A549 (cell line): ENCODE results near the gene FOSL2. TPM values are rescaled to one million over a fixed set of nuclear protein-coding genes. Genes with fewer than 3 reads are reported as not detected.

Experiments
- ATOH8 ChIP-seq: fragments of 250-450 bp; sonication (Bioruptor Pico); IDR thresholded peaks from 2 replicates; pipeline ENCODE4 v1.5.0; 2020; ENCODE audit warnings: low read depth, mild to moderate bottlenecking, moderate library complexity
- BCL3 ChIP-seq: fragments of >200 bp; sonication (Bioruptor Twin); formaldehyde crosslinking; IDR thresholded peaks from 3 replicates; pipeline ENCODE4 v1.6.1; 2016
- CEBPB ChIP-seq, 2 experiments: fragments of >200 bp in 1 of 2; sonication (Bioruptor Twin) in 1 of 2; formaldehyde crosslinking in 1 of 2; IDR thresholded peaks; 2 replicates each; pipeline ENCODE4 v1.6.1; 2012 to 2016
- CHD4 ChIP-seq: fragments of 200-600 bp; sonication (generic); IDR thresholded peaks from 2 replicates; pipeline ENCODE4 v1.6.1; 2016; ENCODE audit warnings: antibody characterized with exemption, mild to moderate bottlenecking, borderline replicate concordance
- ELK1 ChIP-seq: fragments of 150-350 bp; IDR thresholded peaks from 2 replicates; pipeline ENCODE4 v1.6.1; 2014; ENCODE audit warnings: low read depth, mild to moderate bottlenecking, low read length
- EP300 ChIP-seq, 2 experiments: fragments of >200 bp; sonication (Bioruptor Twin); formaldehyde crosslinking; IDR thresholded peaks; 2 replicates in 1 of 2; 3 replicates in 1 of 2; pipeline ENCODE4 v1.6.1; 2016 to 2017
- ESRRA ChIP-seq: fragments of 150-350 bp; IDR thresholded peaks from 2 replicates; pipeline ENCODE4 v1.6.1; 2014; ENCODE audit warnings: mild to moderate bottlenecking, low read length, borderline replicate concordance
- FOSB ChIP-seq: fragments of 250-450 bp; sonication (Bioruptor Pico); IDR thresholded peaks from 2 replicates; pipeline ENCODE4 v1.5.0; 2020; ENCODE audit warnings: mild to moderate bottlenecking, moderate library complexity
- HDAC2 ChIP-seq: fragments of 200-600 bp; sonication (generic); IDR thresholded peaks from 2 replicates; pipeline ENCODE4 v1.6.1; 2016
- HOXA7 ChIP-seq: fragments of 250-450 bp; sonication (Bioruptor Pico); IDR thresholded peaks from 2 replicates; pipeline ENCODE4 v1.5.0; 2020; ENCODE audit warnings: mild to moderate bottlenecking, moderate library complexity
- KDM1A ChIP-seq: fragments of 200-600 bp; sonication (generic); IDR thresholded peaks from 2 replicates; pipeline ENCODE4 v1.6.1; 2016; ENCODE audit warnings: low read depth, mild to moderate bottlenecking
- KDM5A ChIP-seq: fragments of 200-600 bp; sonication (generic); IDR thresholded peaks from 2 replicates; pipeline ENCODE4 v1.6.1; 2016; ENCODE audit warnings: antibody characterized with exemption, mild to moderate bottlenecking
- MAX ChIP-seq: IDR thresholded peaks from 2 replicates; pipeline ENCODE4 v1.6.1; 2012
- NFE2L2 ChIP-seq: fragments of 150-350 bp; conservative IDR thresholded peaks from 2 replicates; pipeline ENCODE4 v1.6.1; 2014; ENCODE audit warnings: low read length
- NR3C1 ChIP-seq: fragments of >200 bp; sonication (Bioruptor Twin); formaldehyde crosslinking; IDR thresholded peaks from 3 replicates; pipeline ENCODE4 v1.6.1; 2017
- PBX3 ChIP-seq: IDR thresholded peaks from 2 replicates; pipeline ENCODE4 v1.6.1; 2012
- PHF8 ChIP-seq: fragments of 200-600 bp; sonication (generic); IDR thresholded peaks from 2 replicates; pipeline ENCODE4 v1.6.1; 2016; ENCODE audit warnings: low read depth, mild to moderate bottlenecking, antibody characterized with exemption, moderate library complexity, borderline replicate concordance
- POLR2A ChIP-seq: IDR thresholded peaks from 2 replicates; pipeline ENCODE4 v1.6.1; 2012; ENCODE audit warnings: mild to moderate bottlenecking, low read length
- RAD21 ChIP-seq, 2 experiments: fragments of >200 bp in 1 of 2; sonication (Bioruptor Twin) in 1 of 2; formaldehyde crosslinking in 1 of 2; IDR thresholded peaks in 1 of 2; conservative IDR thresholded peaks in 1 of 2; 2 replicates in 1 of 2; 3 replicates in 1 of 2; pipeline ENCODE4 v1.6.1; 2012 to 2018; ENCODE audit warnings: inconsistent platforms in 1 of 2
- REST ChIP-seq: fragments of 200-600 bp; sonication (generic); IDR thresholded peaks from 2 replicates; pipeline ENCODE4 v1.6.1; 2016; ENCODE audit warnings: antibody characterized with exemption, mild to moderate bottlenecking, moderate library complexity
- TP53 ChIP-seq: fragments of 250-450 bp; sonication (Bioruptor Pico); IDR thresholded peaks from 2 replicates; pipeline ENCODE4 v1.5.0; 2021; ENCODE audit warnings: mild to moderate bottlenecking, moderate library complexity
- polyA plus RNA-seq, 4 experiments: library from polyadenylated mRNA; depleted of rRNA in 3 of 4; stranded (reverse); fragments of >200 nt; fragmentation: RNase III in 1 of 4; extraction: RNeasy Plus Mini Kit Qiagen cat#74134 plus additional on column Dnase treatment in 1 of 4; gene quantifications; 2 replicates in 3 of 4; 3 replicates in 1 of 4; pipeline ENCODE4 v1.2.3, GENCODE V29; 2011 to 2017

Gene FOSL2
- polyA plus RNA-seq, 2 of the 4 experiments (the other 2 are of a cell fraction), result 45.7 to 73.4 TPM

GRCh38 chr2:28392297-28393113 is at the start of gene FOSL2 (continued):
- TF ChIP-seq HDAC2 (no peak), EP300 (IDR thresholded peaks at IDR 0.05) (peak; percentile 38 to 68; a peak in 2 of 5 replicates), ELK1 (no peak), NFE2L2 (no peak), TP53 (0 out of 2 replicates have a peak, but pooled peaks have one; percentile 36), POLR2A (peak; percentile 74), MAX (peak; percentile 99), ATOH8 (CRISPR knock-in tag) (no peak), ESRRA (no peak), KDM1A (no peak), PHF8 (peak; percentile 82), CEBPB (IDR thresholded peaks at IDR 0.05) (no peak; a peak in 1 of 4 replicates), REST (no peak; the same call in none of the 2 replicates), RAD21 (conservative IDR thresholded peaks at IDR 0.05 in 1 of 2, IDR thresholded peaks at IDR 0.05 in 1 of 2) (peak; percentile 46; a peak in 4 of 5 replicates), PBX3 (peak; percentile 63; the same call in 1 of the 2 replicates), FOSB (CRISPR knock-in tag) (no peak), KDM5A (no peak), CHD4 (no peak), HOXA7 (no peak), BCL3 (peak; percentile 93), NR3C1 (no peak)
